IMR-90 (cell line): ENCODE results near the gene CDK8. TPM values are rescaled to one million over a fixed set of nuclear protein-coding genes. Genes with fewer than 3 reads are reported as not detected.
A peak's percentile ranks its signal among the peaks of the same experiment; 100 is the strongest.

ENCODE experiments used
- ATAC-seq: fragments of 200-7000 bp; cut with Tn5 transposase; 2 replicates; pipeline ENCODE4 v1.9.1; 2020; ENCODE audit warnings: low read depth, mild to moderate bottlenecking, moderate library complexity
- BruUV-seq: library from RNA; stranded (reverse); fragments of 400-500 nt; replicated peaks from 2 replicates; lab custom pipeline; 2021; lab: Mats Ljungman, UMichigan
- CTCF ChIA-PET: fragments of 300-600 bp; formaldehyde crosslinking; extraction: SDS; loops from one replicate; lab custom pipeline; 2021; ENCODE audit warnings: antibody characterized with exemption; lab: Yijun Ruan, JAX
- POLR2A ChIA-PET: fragments of 300-600 bp; sonication (Branson Sonifier 250); formaldehyde crosslinking; loops from one replicate; lab custom pipeline; 2022; ENCODE audit warnings: antibody characterized with exemption; ENCODE audit not compliant: unreplicated experiment; lab: Charles Lee
- DNase-seq: peaks from one replicate; pipeline ENCODE4 v3.0.0; 2013
- H2AFZ ChIP-seq: replicated peaks from 2 replicates; pipeline ENCODE3; 2013; ENCODE audit warnings: low read length, mild to moderate bottlenecking; ENCODE audit not compliant: poor library complexity
- H2AK5ac ChIP-seq: 2 replicates; pipeline ENCODE4 v1.6.1; 2013; ENCODE audit warnings: low read depth, low read length, inconsistent platforms
- H2AK9ac ChIP-seq: replicated peaks from 2 replicates; pipeline ENCODE3; 2013; ENCODE audit warnings: mild to moderate bottlenecking, low read depth, low read length, moderate library complexity; ENCODE audit not compliant: poor library complexity
- H2BK120ac ChIP-seq: 2 replicates; pipeline ENCODE4 v1.6.1; 2013; ENCODE audit warnings: low read depth, low read length, inconsistent platforms
- H2BK15ac ChIP-seq: 3 replicates; pipeline ENCODE4 v1.6.1; 2013; ENCODE audit warnings: low read depth, low read length, inconsistent platforms
- H2BK20ac ChIP-seq: 2 replicates; pipeline ENCODE4 v1.6.1; 2013; ENCODE audit warnings: low read depth, mild to moderate bottlenecking, inconsistent platforms, low read length, moderate library complexity
- H2BK5ac ChIP-seq: 2 replicates; pipeline ENCODE4 v1.6.1; 2013; ENCODE audit warnings: mild to moderate bottlenecking, low read depth, low read length, inconsistent platforms; ENCODE audit not compliant: poor library complexity, severe bottlenecking
- H3K14ac ChIP-seq: replicated peaks from 2 replicates; pipeline ENCODE4 v1.6.1; 2013; ENCODE audit warnings: low read depth, low read length, inconsistent platforms
- H3K18ac ChIP-seq: 2 replicates; pipeline ENCODE4 v1.6.1; 2013; ENCODE audit warnings: low read depth, low read length, control low read depth
- H3K23ac ChIP-seq: 2 replicates; pipeline ENCODE4 v1.6.1; 2013; ENCODE audit warnings: low read depth, low read length, inconsistent platforms
- H3K27ac ChIP-seq: 2 replicates; pipeline ENCODE4 v1.5.1; 2013; ENCODE audit warnings: mild to moderate bottlenecking, control low read depth, low read length; ENCODE audit not compliant: insufficient read depth
- H3K27me3 ChIP-seq: 2 replicates; pipeline ENCODE4 v1.6.1; 2013; ENCODE audit warnings: low read length; ENCODE audit not compliant: control insufficient read depth, insufficient read depth
- H3K36me3 ChIP-seq: 2 replicates; pipeline ENCODE4 v1.6.1; 2013; ENCODE audit warnings: low read length, mixed read lengths; ENCODE audit not compliant: control insufficient read depth, insufficient read depth
- H3K4ac ChIP-seq: 2 replicates; pipeline ENCODE4 v1.6.1; 2013; ENCODE audit warnings: low read depth, low read length, inconsistent platforms
- H3K4me1 ChIP-seq: 2 replicates; pipeline ENCODE4 v1.6.1; 2013; ENCODE audit warnings: low read length, mixed read lengths; ENCODE audit not compliant: control insufficient read depth, insufficient read depth
- H3K4me2 ChIP-seq: 2 replicates; pipeline ENCODE4 v1.6.1; 2013; ENCODE audit warnings: low read depth, mild to moderate bottlenecking, control low read depth, low read length, moderate library complexity
- H3K4me3 ChIP-seq: 2 replicates; pipeline ENCODE4 v1.5.1; 2013; ENCODE audit warnings: low read depth, mild to moderate bottlenecking, control low read depth, low read length, moderate library complexity; ENCODE audit not compliant: insufficient read depth
- H3K56ac ChIP-seq: 2 replicates; pipeline ENCODE4 v1.6.1; 2013; ENCODE audit warnings: low read length, inconsistent platforms; ENCODE audit not compliant: insufficient read depth; ENCODE audit errors: extremely low read depth
- H3K79me1 ChIP-seq, 2 experiments: 2 replicates each; pipeline ENCODE4 v1.6.1; 2013; ENCODE audit warnings: low read length in 2 of 2, inconsistent platforms in 1 of 2, low read depth in 1 of 2
- H3K9ac ChIP-seq: 2 replicates; pipeline ENCODE4 v1.6.1; 2013; ENCODE audit warnings: low read depth, low read length, control low read depth
- H3K9me1 ChIP-seq: 2 replicates; pipeline ENCODE4 v1.6.1; 2013; ENCODE audit warnings: low read length, inconsistent platforms; ENCODE audit not compliant: insufficient read depth
- H3K9me3 ChIP-seq: 2 replicates; pipeline ENCODE4 v1.6.1; 2013; ENCODE audit warnings: low read length; ENCODE audit not compliant: control insufficient read depth, insufficient read depth
- H4K20me1 ChIP-seq: 2 replicates; pipeline ENCODE4 v1.6.1; 2013; ENCODE audit warnings: low read length, inconsistent platforms; ENCODE audit not compliant: insufficient read depth
- H4K5ac ChIP-seq: 2 replicates; pipeline ENCODE4 v1.6.1; 2013; ENCODE audit warnings: mild to moderate bottlenecking, low read depth, low read length, control low read depth
- H4K8ac ChIP-seq, 2 experiments: 2 replicates each; pipeline ENCODE4 v1.6.1; 2013; ENCODE audit warnings: low read depth in 2 of 2, low read length in 2 of 2, control low read depth in 1 of 2, inconsistent platforms in 1 of 2
- H4K91ac ChIP-seq: 2 replicates; pipeline ENCODE4 v1.6.1; 2013; ENCODE audit warnings: low read depth, low read length, inconsistent platforms; ENCODE audit not compliant: insufficient read depth
- CEBPB ChIP-seq: IDR thresholded peaks from 2 replicates; pipeline ENCODE4 v1.6.1; 2012; ENCODE audit warnings: low read depth, low read length, improper control_type of control experiment
- MXI1 ChIP-seq: IDR thresholded peaks from 2 replicates; pipeline ENCODE4 v1.6.1; 2012; ENCODE audit warnings: low read depth, mild to moderate bottlenecking, low read length, moderate library complexity, borderline replicate concordance
- WGBS, 2 experiments: methylation state at CpG; one replicate each; pipeline versions ENCODE4 v1.1.5 to v1.1.7; 2013; ENCODE audit warnings: missing lambda C conversion rate in 2 of 2; ENCODE audit not compliant: insufficient read length in 1 of 2; ENCODE audit errors: extremely low coverage in 2 of 2; 5-methylcytosine and 5-hydroxymethylcytosine counted together
- dilution Hi-C: fragments of 300-500 bp; cut with HindIII; formaldehyde crosslinking; loops from one replicate; pipeline ENCODE4 v1.14.3; 2018; ENCODE audit warnings: low sequenced_read_pairs; ENCODE audit not compliant: unreplicated experiment
- in situ Hi-C: fragments of 300-500 bp; cut with MboI; formaldehyde crosslinking; loops from 3 replicates; pipeline ENCODE4 v1.14.3; 2019; ENCODE audit warnings: low sequenced_read_pairs, inconsistent platforms, mixed read lengths
- intact Hi-C: fragments of 100-400 bp; cut with micrococcal nuclease; formaldehyde crosslinking; loops from 2 replicates; pipeline ENCODE4 v1.10.0; 2022
- polyA plus RNA-seq, 3 experiments: library from polyadenylated mRNA; depleted of rRNA; stranded (reverse); fragments of >200 nt; gene quantifications; 2 replicates each; pipeline ENCODE4 v1.2.3, GENCODE V29; 2012; ENCODE audit warnings: low replicate concordance in 1 of 3
- total RNA-seq: library from RNA; depleted of rRNA; stranded (reverse); fragments of >200 nt; gene quantifications from 2 replicates; pipeline ENCODE4 v1.2.3, GENCODE V29; 2012

Gene CDK8
- total and polyA plus RNA-seq, 2 of the 4 experiments (the other 2 are of a cell fraction) = 15.4 to 19.0 TPM

GRCh38 chr13:26423629-26424028 is 169.7 kb downstream of the CDK8 start:
- ChIA-PET CTCF (interaction anchor here (0.7 kb wide), 1 partner anchor 996 kb away, joined by 3 read pairs; no protein-coding TSS in a partner anchor), POLR2A (interaction anchor here (0.6 kb wide), 1 partner anchor 264 kb away, joined by 13 read pairs; no protein-coding TSS in a partner anchor)
- no TSS peak for BruUV-seq
- dilution Hi-C loops = no loop called here
- H3K9ac ChIP-seq = no peak overlapping the region
- no peak overlapping the region for H3K4me3 ChIP-seq
- peaks cover 14% of the 10 kb centered on the region; the same call in 1 of the 2 replicates for H3K9me1 ChIP-seq
- H2AK5ac ChIP-seq = no peak overlapping the region
- no peaks in the 10 kb centered on the region for H3K36me3 ChIP-seq
- H3K79me1 ChIP-seq = no peaks in the 10 kb centered on the region
- H4K20me1 ChIP-seq = peaks cover 4% of the 10 kb centered on the region
- H3K9me3 ChIP-seq = no peaks in the 10 kb centered on the region
- H3K14ac ChIP-seq = no peak overlapping the region
- H3K4me2 ChIP-seq = no peak overlapping the region
- intact Hi-C loops = no loop called here
- H3K27me3 ChIP-seq = no peaks in the 10 kb centered on the region
- H4K91ac ChIP-seq = peak overlapping the region; percentile 32
- peak overlapping the region; percentile 9; the same call in 2 of the 3 replicates for H2BK15ac ChIP-seq
- DNase-seq (peak; percentile 51), ATAC-seq (peak; percentile 30)
- TF ChIP-seq MXI1 (no peak), CEBPB (peak; percentile 28; the same call in 1 of the 2 replicates)
- 17% methylated on average over 1 of the region's 3 CpGs; no CpG with 5 or more reads in 1 of the 2 experiments for WGBS, 2 experiments
- peak overlapping the region; percentile 24; the same call in 1 of the 2 replicates for H3K27ac ChIP-seq
- H2BK120ac ChIP-seq = no peak overlapping the region; the same call in 1 of the 2 replicates
- no peak overlapping the region for H2BK5ac ChIP-seq
- H4K8ac ChIP-seq = peak overlapping the region; percentile 23 to 32; a peak in 1 of 4 replicates
- in situ Hi-C loops = no loop called here
- peak overlapping the region; percentile 55; the same call in 1 of the 2 replicates for H2BK20ac ChIP-seq
- H3K56ac ChIP-seq = no peak overlapping the region
- H3K18ac ChIP-seq = peak overlapping the region; percentile 4; the same call in 1 of the 2 replicates
- peak overlapping the region; percentile 85; the same call in 1 of the 2 replicates for H4K5ac ChIP-seq
- no peak overlapping the region for H2AFZ ChIP-seq
- peaks cover 22% of the 10 kb centered on the region for H3K4me1 ChIP-seq
- no peak overlapping the region for H2AK9ac ChIP-seq
- no peak overlapping the region for H3K23ac ChIP-seq
- H3K4ac ChIP-seq = peak overlapping the region; percentile 52; the same call in 1 of the 2 replicates
